Brain pericyte (primary cell): Measurements from ENCODE around the gene KRCC1.
"Not testable (repeated sequence)": the region's sequence is repeated elsewhere in the genome, so short reads cannot be mapped to it uniquely, and the experiment has no call there.

Experiments used
- DNase-seq: peaks from one replicate; pipeline ENCODE4 v3.0.0-alpha.2; 2012; ENCODE audit warnings: low read depth, low spot score

Gene KRCC1

DNA sequence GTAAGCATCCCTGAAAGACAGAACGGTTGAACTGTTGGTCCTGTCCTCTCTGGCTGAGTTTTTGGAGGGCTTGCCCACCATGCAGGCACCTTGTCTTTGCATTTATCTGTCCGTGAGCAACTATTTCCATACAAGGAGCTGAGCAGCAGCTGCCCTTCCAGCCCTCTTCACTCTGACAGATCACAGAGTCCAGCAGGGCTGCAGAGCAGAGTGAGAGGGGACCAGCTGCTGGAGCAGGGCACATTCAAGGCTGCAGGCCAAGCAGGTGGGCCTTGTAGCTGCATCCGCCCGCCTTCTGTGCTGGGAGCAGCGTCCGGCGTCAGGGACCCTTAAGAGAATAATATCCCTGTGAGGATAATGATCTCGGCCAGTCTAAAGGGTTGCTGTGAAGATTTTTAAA, 21.5 kb upstream of the KRCC1 start:
- DNase-seq: no peak

GRCh38 chr2:88074854-88075292, 19.3 kb upstream of the KRCC1 start:
- no peak for DNase-seq

DNA sequence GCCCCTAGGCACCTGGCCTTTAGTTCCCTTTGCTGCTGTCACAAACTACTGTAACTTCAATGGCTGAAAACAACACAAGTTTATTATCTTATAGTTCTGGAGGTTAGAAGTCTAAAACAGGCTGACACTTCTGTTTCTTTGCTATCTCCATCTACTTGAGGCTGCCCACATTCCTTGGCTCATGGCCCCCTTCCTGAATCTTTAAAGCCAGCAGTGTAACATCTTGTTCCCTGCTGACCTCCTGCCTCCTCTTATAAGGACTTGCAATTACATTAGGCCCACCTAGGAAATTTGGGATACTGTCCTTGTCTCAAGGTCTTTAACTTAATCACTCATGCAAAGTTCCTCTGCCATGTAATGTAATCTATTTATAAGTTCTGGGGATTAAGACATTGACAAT, 18.6 kb upstream of the KRCC1 start:
- DNase-seq: no peak

- DNase-seq: no peak
Observed at GRCh38 chr2:88071365-88071764, 15.8 kb upstream of the KRCC1 start.

DNA sequence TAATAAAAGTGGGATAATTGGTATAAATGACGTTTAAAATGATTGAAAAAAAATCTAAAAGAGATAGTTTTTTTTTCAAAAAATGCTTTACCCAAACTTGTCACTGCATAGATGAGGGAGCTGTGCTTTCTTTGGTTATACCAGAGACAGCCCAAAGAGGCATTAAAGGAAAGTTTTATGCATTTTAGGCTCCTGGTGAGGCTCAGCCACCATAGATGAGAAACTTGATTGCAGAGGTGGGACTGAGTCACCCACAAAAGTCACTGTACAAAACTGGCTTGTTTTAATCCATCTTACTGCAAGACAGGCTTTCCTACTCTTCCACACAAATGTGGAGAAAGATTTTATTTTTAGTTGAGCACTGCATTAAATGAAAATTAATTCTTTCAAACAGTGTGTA, 14.5 kb upstream of the KRCC1 start:
- no peak for DNase-seq

GRCh38 chr2:88069117-88069516, 13.5 kb upstream of the KRCC1 start:
- DNase-seq: no peak

DNA sequence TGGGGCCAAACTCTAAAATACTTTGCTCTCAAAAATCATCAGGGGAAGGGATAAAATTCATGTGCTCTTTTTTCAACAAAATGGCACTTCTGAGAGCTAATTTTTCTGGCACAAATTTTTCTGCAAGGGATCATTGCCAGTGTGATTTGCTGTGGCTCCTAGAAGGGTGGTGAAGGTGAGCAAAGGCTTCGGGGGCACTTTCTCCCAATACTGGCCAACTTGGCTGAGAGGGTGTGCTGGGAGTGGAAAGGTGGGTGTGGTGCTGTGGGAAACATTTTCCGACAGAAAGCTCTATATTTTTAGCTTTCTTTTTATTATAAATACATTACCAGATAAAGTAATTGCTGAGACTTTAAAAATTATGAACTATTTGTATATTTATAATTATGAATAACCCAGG, 12.5 kb upstream of the KRCC1 start:
- no peak for DNase-seq

DNA sequence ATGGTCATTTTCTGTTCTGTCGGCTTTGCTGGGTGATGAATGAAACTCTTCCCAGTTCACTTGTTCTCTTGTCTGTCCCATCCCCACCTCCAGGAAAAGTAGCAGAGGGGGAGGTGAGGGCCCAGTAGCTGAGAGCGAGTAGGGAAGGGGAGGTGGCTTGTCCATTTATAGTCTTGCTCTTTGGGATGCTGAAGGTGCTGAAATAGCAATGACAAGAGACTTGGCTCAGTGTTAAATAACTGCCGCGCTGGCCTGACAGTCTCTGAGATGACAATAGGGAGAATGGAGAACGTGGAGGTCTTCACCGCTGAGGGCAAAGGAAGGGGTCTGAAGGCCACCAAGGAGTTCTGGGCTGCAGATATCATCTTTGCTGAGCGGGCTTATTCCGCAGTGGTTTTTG, 12.0 kb upstream of the KRCC1 start, which contains the start of gene SMYD1:
SMYD1 (plus strand) TSS at position 228 of the 400 bp plus-strand sequence; CDS start at position 268, 40 bp downstream.
- no peak for DNase-seq

- DNase-seq: no peak
Observed at GRCh38 chr2:88067189-88067588, 11.6 kb upstream of the KRCC1 start.

DNA sequence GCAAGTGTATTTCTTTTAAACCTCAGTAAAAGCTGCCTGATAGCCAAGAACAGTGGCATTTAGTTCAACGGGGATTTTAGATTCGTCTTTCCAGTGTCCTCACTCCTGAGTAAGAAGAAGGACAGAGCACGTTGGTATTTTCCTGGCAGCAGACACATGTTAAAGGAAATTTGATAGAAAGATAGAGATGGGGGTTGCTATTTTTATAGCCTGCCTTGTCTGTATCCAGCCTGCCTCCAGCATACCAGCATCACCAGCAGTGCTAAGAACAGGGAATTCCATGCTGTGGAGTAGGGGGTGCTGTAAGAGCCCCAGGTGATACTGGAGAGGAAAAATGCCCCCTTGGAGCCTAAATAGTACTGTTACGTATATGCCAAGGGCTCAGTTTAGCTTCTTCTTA, 11.0 kb upstream of the KRCC1 start:
- no peak for DNase-seq

GRCh38 chr2:88061295-88061694, 5.7 kb upstream of the KRCC1 start:
- no peak for DNase-seq

- DNase-seq: no peak
Observed at GRCh38 chr2:88060907-88061275, 5.3 kb upstream of the KRCC1 start.

DNA sequence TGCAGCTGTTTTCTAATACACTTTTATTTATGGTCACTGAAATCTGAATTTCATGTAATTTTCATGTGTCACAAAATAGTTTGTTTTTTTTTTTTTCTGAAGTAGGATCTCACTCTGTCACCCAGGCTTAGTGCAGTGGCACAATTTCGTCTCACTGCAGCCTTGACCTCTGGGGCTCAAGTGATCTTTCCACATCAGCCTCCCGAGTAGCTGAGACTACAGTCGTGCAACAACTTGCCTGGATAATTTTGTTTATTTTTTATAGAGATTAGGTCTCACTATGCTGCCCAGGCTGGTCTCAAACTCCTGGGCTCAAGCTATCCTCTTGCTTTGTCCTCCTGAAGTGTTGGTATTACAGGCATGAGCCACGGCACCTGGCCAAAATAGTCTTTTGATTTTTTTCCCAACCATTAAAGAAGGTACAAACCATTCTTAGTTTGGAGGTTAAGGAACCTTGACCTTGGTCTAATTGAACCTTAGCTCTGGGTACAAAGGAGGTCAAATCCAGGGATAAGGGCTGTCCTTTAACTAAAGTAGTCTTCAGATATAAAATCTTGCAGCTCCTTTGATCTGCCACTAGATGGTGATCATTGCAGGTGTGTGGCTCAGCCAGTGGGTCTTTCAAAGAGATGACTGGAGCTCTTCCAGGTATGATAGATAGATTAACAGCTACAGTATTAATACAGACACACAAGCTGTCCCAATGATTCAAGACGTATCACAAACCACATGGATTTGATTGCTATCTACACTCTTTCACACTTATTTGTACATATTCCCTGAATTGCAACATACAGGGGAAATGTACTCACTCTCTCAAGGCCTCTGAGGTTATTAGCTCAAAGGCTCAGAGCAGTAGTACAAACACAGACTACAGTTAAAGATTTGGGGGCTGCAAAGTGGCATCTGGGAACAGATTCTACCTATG, 4.7 kb upstream of the KRCC1 start:
- no peak for DNase-seq

DNA sequence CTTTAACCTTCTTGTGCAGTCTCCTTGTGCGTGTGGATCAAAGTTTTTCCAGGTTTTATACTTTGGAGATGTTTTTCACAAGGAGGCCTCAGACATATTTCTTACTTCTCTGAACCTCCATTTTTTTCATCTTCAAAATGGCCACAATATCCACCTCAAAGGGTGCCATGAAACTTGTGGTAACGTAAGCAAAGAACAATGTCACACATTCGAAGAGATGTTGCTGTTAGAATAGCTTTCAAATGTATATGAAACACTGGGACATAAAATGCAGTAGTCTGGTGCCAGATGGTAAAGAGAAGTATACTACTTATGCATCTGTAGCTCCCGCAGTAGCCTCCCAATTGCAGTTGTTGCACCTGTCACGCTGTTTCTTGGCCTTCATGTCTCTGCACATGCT, 2.6 kb upstream of the KRCC1 start:
- no peak for DNase-seq

DNA sequence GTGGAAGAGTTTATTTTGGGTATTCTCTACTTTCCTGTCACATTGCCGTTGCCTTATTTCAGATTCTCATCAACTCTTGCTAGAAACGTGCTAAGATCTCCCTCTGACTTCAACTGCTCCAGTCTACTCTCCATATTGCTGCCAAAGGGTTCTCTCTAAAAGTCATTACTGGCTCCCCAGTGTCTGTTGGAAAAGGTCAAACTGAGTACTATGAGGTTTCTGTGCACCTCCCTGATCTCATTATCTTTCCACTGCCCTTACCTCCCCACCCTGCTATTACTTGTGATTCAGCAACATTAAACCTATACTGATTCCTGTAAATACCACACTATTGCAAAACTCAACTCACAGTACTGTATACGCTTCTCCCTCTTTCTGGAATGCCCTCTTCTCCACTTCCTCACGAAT, 1.9 kb upstream of the KRCC1 start:
- no peak for DNase-seq

DNA sequence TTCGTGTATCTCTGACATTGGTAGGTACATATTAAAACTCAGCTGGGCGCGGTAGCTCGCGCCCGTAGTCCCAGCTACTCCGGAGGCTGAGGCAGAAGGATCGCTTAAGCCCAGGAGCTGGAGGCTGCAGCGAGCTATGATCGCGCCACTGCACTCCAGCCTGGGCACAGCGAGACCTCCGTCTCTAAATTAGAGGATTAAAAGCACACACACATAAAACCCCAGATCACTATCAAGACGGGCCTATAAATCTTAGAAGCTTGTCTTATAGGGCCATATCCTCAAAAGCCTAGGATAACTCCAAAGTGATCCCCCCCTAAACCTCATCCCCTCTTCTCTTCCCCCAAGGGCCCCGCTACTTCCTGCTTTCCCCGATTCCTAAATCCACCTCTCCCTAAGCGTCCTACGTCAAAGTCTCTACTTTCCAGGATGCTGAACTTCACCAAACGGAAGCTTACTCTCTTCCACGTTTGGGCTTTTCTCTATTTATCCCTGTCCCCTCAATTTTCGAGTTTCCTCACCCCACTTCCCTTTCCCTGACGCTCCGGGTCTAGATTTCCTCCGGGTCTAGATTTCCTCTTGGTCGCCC, 707 bp downstream of the KRCC1 start:
- DNase-seq: no peak

DNA sequence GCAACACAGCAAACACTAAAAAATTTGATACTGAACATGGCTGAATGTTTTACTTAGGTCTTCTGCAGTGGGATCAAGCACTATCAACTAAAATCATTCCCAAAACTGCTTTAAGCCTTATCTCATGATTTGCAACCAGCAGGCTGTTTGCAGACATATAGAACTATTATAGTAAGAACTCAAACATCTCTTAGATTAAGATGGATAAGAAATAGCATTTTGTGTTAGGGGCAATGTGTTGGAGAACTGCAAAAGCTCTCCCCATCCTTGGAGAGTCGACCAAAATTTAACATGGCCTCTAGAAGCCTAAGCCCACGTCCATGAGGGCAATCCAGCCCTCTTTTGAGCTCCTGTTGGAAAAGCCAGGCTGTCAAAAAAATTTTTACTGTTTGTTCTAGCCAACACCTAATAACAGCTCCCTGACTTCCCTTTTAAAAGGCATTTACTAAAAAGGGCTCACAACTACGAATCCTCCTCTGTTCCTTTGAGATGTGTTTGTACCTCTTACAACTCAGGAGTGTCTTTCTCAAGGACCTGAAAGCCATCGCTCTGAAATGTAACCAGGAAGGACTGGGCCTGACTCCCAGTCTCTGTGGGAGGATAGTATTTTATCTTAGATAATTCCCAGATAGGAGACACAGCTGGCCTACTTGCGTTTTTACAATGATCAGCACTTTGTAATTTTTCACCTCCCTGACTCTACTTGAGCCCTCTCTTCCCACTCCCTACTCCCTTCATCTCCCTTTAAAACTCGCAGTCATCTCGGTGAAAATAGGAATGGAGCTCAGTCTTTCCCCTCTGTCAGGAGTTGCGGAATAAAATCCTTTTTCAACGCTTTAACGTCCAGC, 1.4 kb downstream of the KRCC1 start:
- DNase-seq: no peak

GRCh38 chr2:88053296-88053695, 2.3 kb downstream of the KRCC1 start:
- no peak for DNase-seq

DNA sequence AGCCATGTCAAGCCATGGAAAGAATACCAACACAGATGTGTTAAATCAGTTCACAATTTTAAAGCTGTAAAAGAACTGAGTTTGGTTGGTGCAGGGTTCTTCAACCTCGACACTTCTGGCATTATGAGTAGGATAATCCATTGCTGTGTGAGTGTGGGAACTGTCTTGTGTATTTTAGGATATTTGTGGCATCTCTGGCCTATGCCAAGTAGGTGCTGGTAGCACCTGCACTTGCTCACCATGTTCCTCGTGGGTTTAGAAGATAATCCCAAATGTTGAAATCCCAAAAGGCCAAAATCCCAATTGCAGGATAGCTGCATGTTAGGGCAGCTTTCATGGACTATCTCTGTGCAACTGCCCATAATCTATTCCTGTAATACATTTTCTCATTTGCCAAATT, 3.8 kb downstream of the KRCC1 start:
- no peak for DNase-seq

- DNase-seq: no peak
Observed at GRCh38 chr2:88049622-88050021, 6.0 kb downstream of the KRCC1 start.

DNA sequence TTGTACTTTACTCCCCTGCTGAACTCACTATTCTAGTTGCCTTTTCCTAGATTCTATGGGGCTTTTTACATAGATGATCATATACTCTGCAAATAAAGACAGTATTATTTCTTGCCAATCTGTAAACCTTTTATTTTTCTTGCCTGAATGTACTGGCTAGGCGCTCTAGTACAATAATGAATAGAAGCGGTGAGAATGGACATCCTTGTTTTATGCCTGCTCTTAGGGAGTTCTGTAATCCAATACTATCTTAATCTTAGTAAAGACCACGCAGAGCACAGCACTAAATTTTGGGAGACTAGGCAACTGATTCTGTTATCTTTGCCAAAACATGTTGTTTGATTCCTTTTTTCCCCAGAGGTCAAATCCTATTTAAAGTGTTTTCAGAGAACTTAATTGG, 7.0 kb downstream of the KRCC1 start:
- DNase-seq: no peak

GRCh38 chr2:88045561-88045960, 10.0 kb downstream of the KRCC1 start:
- not testable (repeated sequence) for DNase-seq
